Anterior cingulate cortex (tissue), 58 donors: ENCODE data around the gene FNDC3B.
"Not testable (repeated sequence)": the region's sequence is repeated elsewhere in the genome, so short reads cannot be mapped to it uniquely, and the experiment has no call there.

Experiments
- DNase-seq, 58 donors: peaks; one replicate each; lab custom pipeline; 2025; lab: John Stamatoyannopoulos, UW

Gene FNDC3B

DNA sequence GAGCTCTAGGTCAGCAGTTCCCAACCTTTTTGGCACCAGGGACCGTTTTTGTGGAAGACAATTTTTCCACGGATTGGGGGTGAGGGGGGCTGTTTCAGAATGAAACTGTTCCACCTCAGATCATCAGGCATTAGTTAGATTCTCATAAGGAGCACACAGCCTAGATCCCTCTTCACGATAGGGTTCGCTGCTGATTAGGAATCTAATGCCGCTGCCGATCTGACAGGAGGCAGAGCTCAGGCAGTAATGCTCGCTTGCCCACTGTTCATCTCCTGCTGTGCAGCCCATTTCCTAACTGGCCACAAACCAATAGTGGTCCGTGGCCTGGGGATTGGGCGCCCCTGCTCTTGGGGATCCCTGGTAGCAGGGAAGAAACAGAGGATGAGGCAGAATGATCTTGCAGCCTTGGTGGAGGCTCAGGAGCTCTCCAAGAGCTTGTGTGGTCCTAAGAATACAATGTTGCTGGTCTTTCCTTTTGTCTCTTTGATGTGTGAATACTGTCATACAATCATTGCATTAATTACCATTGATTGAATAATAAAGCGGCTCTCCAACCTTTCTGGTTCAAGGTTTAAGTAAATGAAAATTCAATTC, 183.2 kb downstream of the FNDC3B start:
- no peak for DNase-seq

DNA sequence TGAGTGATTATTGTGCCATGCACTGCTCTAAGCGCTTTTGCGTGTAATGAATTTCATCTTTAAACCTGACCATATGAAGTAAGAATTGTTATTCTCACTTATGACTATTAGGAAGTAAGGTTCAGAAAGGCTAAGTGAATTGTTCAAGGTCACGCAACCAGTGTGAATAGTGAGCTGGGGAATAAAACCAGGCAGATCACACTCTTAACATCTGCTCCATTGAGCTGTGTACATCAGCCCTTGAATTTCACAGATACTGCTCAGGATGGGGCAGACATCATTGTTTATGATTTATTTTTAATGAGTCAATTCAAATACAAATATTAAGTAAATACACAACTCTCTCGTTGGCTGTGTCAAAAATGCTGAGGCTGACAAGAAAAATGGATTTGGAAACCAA, 184.5 kb downstream of the FNDC3B start:
- no peak for DNase-seq

DNA sequence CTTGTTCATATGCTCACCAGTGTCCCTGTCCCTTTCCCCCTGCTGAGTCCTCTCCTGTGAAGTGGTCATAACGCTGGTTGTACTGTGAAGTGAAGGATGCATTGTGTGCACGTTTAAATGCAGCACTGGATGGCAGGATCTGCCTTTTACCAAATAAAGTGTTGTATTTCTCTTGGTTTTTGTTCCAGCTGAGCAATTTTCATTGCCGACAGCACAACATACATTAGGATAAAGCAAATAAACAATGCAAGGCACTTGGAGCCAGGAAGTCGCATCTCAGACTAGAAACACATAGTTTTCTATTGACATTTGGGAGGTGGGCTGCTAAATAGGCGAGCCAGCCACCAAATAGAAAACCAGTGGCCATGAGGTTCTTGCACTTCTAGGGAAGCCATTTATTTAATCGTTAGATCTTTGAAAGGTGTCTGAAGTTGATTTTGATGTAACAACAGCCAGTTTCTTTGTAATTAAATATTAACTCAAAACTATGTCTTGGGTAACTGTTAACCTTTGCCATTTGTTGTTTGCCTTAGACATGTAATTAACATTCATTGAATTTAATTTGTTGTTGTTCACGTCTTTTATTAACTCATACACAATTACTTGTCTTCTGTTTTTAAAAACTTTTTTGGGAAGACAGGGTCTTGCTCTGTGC, 185.3 kb downstream of the FNDC3B start:
- no peak for DNase-seq

DNA sequence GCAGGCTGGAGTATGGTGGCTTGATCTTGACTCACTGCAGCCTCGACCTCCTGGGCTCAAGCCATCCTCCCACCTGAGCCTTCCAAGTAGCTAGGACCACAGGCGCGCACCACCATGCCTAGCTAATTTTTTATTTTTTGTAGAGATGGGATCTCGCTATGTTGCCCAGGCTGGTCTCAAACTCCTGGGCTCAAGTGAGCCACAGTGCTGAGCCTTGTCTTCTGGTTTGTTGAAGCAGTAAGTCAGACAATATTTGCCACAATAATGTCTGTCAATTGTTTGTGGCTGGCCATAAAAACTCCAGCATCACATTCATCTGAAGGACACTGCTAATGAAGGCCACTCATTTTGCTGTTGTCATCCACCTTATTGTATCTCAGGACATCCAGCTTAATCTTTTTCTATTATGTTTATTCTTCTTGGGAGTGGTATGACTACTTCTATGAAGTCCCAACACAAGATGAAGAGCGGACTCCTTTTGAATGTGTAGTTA, 185.9 kb downstream of the FNDC3B start:
- DNase-seq, result no peak

DNA sequence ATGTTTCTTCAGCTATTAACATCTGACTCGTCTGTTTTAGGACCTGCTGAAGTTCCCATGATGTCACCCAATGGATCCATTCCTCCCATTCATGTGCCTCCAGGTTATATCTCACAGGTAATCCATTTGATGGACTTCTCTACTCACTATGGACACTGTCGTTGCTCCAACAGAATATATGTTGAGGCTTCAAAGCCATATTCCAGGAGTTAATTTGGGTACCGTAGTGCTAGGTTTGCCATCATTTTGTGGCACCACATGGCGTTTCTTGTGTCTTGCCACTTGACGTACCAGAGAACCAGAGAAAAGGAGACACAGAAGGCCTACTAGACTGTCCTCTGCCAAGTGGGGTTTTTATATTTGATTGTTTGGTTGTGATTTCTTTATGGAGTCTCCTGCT, 187.5 kb downstream of the FNDC3B start:
- DNase-seq, result no peak

DNA sequence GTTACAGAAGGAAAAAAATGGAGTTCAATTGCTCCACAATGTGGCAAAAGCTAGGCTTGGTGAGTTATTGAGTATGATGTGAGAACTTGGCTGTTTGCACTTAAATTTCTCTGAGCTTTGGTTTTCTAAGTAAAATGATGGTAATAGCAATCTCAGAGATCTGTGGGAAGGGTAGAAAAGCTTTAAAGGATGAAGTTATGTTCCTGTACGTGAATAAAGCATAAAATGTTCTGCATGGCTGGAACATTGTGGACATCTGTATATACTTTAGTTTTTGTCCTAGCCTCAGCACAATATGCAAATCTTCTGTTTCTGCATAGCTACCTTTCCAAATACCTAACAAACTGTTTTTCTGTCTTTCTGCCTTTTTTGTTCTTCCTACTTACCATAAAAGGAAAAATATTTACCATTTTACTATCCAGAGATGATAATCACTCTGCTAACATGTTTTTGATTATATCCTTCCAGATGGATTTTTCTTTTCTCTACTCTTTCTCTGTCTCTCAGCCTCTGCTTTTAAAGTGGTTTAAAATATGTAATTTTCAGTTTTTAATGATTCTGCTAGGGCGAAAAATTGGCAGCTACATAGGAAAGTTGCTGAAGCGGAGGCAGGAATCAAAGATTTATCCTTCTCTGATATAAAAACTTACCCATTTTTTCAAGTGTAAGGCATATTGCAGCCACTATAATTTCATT, 188.1 kb downstream of the FNDC3B start:
- DNase-seq, result no peak

DNA sequence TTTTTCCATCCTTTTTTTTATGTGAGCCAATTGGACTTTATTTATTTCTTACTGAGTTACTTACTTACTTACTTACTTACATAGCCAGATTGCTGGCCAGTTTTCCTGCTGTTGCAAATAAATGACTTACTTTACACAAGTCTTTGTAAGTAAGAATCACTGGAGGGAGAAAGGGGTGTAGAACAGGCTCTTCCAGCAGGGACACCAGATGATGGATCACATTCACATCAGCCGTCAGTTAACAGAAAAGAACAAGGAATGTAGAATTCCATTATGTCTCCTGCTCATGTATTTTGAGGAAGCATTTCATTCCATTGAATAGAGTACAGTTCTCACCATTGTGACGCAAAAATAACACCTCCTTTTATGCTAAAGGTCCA, 188.6 kb downstream of the FNDC3B start:
- no peak for DNase-seq

DNA sequence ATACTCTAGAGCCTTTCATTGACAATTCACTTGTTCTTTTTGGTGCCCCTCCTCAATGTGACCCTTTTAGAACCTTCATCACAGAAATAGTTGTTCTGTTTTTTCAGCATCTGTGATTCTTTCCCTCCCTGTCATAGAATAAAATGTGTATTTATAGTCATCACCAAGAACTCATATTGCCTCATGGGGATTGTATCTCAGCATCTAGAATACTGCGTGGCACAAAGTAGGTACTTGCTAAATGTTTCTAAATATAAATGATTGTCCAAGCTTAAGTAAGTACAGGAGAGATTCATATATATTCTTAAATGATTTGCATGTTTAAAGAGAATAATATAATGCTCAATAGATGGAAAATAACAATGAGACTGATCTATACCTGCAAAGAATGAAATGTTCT, 190.1 kb downstream of the FNDC3B start:
- no peak for DNase-seq

DNA sequence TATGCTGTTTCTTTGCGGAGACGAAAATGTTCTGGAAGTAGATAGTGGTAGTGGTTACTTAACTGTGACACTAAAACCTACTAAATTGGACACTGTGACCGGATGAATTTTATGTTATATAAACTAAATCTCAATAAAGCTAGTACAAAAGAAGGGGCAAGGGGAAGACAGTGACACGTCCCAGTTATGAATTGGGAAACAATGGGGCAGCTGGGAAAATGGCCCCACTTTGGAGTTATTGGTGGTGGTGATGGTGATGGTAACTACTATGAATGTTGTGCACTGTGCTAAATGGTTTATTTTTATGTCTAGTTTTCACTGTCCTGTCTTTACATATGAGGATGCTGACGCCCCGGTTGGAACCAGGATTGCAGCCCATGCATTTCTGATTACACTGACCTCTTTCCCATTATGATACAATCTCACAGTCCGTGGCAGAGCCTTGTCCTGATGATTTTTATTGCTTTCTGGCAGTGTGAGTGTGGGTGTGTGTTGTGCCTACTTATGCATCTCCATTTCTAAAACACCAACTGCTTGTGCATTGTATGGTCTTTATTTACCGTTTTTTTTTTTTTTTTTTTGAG, 192.0 kb downstream of the FNDC3B start:
- no peak for DNase-seq

DNA sequence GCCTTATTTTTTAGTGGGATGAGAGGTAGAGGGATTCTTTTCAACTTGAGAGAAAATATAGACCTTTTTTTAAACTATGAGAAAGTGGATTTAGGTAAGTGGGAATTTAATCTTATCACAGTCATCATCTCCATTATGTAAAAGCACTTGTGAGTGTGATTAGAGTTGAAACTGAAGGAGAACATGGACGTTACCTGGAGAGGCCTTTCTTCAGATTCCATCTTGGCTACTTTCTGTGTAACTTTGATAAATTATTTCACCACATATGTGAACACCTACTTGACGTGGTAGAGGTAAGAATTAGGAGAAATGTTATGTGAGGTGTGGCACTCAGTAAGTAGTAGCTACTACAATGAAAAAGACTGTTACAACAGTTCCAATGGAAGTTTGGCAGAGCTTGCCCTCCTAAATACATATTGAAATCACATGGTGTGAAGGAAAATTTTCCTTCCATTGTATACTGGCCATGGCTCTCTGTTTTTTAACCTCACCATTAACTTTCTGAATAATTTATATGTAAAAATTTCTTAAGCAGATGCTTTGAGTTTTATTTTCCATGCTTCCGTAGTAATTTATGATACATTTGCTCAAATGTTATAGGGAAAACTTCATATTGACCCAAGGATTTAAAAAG, 193.3 kb downstream of the FNDC3B start:
- DNase-seq, result no peak

DNA sequence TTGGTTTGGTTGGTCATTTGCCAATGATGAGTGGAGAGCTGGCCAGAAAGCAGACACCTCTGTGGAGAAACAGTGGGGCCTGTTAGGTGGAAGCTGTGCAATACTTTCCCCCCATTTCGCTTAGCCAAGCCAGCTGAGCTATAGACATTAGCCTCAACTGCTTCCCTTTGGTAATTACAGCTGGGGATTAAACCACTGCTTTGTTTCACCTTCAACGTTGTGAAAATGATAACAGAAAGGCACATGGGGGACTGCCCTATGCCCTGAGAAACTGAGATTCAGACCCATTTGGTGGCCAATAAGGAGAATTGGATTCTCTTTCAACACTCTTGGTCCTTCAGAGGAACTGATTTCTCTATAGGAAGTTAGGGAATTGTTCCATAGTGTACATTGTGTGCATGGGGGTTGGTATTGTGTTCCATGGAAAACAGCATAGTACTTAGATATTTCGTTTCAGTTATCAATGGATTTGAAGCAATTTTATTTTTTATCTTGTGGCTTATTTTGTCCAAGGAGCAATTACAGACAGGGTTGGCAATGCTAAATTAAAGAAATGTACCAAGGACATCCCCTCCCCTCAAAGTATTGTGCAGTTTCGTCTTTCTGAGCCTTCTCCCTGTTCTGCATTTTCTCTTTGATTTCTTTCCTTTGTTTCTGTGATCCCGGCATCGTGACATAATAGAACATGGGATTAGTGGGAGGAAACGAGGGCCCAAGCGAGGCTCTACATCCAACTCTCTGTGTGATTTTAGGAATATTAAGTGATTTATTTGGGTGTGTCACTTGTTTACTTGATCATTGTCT, 194.3 kb downstream of the FNDC3B start:
- no peak for DNase-seq

DNA sequence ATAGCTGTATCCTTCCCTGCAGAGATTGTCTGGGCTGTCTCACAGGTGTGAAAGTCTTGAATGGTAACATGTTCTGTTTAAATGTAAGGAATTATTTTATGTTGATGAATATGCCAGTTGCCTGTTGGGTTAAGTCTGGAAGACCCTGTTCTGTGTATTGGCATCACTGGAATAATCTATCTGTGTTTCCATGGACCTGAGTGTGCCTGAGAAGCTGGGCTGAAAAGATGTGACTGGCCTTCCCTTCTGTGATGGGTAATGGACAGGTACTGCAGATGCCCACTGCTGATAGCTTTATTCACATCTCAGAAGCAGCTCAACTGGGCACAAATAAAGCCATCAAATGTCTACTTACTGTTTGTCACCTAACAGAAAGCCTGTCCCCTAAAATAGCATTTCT, 196.3 kb downstream of the FNDC3B start:
- DNase-seq, result no peak

DNA sequence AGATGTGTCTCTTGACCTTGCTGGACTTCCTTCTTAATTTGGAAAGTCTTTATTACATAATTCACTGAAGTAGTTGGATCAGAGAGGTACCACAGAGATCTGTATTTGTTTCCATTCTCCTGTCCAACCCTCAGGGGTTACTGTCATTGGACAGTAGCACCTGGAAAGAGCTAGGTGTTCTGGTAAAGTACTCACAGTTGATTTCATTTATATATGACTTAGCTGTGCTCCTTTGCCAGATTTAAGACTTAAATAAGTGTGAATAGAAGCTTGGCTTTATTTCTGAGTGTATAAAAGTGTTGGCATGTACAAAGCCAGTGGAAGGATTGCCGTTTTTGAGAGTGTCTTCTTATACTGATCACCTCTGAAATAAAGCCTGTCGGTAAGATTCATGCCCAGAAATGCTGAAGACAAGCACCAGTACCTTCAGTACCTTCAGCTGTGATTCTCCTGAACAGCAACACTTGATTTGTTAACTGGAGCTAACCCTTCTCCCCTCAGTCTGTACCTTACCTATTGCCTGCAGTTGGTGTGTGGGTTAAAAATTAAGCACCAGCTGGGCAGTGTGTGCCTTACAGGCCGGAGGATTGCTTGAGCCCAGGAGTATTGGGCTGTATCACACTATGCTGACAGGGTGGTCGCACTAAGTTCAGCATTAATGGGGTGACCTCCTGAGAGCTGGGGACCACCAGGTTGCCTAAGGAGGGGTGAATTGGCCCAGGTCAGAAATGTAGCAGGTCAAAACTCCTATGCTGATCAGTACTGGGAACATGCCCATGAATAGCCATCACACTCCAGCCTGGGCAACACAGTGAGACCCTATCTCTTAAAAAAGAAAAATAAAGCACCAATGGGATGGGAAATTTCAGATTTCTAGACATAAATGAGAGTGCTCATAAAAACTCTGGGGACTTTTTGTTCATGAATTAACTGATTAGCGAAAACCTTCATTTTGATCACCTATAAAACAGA, 197.7 kb downstream of the FNDC3B start:
- DNase-seq, result no peak

DNA sequence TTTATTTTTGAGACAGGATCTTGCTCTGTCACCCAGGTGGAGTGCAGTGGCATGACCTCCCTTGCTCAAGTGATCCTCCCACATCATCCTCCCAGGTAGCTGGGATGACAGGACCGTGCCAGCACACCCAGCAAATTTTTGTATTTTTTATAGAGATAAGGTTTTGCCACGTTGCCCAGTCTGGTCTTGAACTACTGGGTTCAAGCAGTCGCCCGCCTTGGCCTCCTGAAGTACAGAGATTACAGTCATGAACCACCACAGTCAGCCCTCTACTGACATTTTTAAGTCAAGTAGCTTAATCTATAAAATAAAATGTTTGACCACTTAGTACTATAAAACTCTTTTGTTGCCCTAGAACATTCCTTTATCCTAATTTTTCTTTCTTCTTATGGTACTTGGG, 198.8 kb downstream of the FNDC3B start:
- no peak for DNase-seq

DNA sequence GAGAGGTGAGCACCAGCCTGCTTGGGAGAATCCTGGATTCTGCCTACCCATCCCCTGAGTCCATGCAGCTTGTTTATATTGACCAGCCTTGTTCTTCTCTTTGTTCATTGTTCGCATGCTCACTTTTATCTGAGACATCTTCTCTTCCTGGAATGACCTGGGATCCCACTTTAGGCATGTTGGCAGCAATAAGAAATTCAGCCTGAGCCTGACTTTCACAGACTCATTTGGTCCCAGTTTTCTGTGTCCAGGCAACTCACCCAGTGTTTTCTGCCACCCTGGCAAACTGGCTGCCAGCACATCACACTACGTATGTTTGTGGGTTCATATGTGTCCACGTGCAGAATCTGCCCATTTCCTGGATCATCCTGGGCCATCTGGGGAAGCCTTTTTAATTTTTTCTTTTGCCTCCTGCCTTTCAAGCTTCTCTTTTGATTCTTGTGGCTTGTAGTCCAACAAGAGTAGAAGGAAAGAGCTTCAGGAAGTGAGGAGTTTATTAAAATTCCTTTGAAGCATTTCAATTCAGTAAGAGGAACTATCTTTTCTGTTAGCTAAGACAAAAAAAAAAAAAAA, 199.9 kb downstream of the FNDC3B start:
- DNase-seq, result no peak

DNA sequence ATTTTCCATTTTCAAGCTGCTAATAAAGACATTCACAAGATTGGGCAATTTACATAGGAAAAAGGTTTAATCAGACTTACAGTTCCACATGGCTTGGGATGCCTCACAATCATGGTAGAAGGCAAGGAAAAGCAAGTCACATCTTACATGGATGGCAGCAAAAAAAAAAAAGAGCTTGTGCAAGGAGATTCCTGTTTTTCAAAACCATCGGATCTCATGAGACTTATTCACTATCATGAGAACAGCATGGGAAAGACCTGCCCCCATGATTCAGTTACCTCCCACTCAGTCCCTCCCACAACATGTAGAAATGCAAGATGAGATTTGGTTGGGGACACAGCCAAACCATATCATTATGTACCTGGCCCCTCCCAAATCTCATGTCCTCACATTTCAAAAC, 202.0 kb downstream of the FNDC3B start:
- DNase-seq, result no peak

DNA sequence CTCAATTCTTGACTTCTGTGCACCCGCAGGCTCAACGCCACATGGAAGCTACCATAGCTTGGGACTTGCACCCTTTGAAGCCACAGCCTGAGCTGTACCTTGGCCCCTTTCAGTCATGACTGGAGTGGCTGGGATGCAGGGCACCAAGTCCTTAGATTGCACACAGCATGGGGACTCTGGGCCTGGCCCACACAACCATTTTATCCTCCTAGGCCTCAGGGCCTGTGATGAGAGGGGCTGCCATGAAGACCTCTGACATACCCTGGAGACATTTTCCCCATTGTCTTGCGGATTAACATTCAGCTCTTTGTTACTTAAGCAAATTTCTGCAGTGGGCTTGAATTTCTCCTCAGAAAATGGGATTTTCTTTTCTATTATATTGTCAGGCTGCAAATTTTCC, 203.1 kb downstream of the FNDC3B start:
- DNase-seq, result not testable (repeated sequence)

DNA sequence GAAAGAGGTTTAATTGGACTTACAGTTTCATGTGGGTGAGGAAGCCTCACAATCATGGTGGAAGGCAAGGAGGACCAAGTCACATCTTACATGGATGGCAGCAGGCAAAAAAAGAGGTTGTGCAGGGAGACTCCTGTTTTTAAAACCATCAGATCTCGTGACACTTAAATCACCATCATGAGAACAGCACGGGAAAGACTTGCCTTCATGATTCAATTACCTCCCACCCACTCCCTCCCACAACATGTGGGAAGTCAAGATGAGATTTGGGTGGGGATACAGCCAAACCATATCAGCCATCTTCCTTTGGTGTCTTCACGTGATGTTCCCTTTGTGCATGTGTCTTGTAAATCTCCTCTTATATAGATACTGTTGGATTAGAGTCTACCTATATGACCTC, 204.0 kb downstream of the FNDC3B start:
- DNase-seq, result not testable (repeated sequence)

DNA sequence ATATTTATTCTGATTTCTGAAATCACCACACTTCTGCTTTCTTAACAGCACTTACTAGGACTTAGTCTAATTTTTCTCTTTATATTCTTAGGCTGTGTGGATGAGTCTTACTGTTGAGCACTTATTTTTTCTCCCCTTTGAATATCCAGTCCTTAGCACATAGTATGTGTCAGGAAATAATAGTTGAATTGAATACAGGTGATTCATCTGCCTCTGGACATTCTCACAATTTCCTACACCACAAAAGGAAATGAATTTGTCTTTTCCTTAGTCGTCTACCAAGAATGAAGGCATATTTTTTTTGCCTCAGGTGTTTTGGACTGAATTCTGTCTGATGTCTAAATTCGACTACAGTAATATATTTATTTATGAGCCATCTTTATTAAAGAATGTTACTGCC, 204.6 kb downstream of the FNDC3B start:
- no peak for DNase-seq
